ENCODE measurements around the gene SRPK1.

The SRPK1 gene

GRCh38 chr6:35795453-35796071 is 125.3 kb downstream of the SRPK1 start:
- H3K36me3 ChIP-seq (ENCODE audit: low read depth): no peaks in the 10 kb centered on the region
- H3K27me3 ChIP-seq (ENCODE audit: insufficient read depth, poor library complexity, severe bottlenecking): no peaks in the 10 kb centered on the region
- no peaks in the 10 kb centered on the region for H3K9me3 ChIP-seq (ENCODE audit: severe bottlenecking)
- H3K4me1 ChIP-seq (ENCODE audit: insufficient read depth, poor library complexity, severe bottlenecking): no peaks in the 10 kb centered on the region
- no peak overlapping the region for H3K4me3 ChIP-seq (ENCODE audit: severe bottlenecking)
- DNase-seq (ENCODE audit: low spot score) (no peak), ATAC-seq (ENCODE audit: low read depth) (no peak)
- no peak overlapping the region for H3K27ac ChIP-seq (ENCODE audit: poor library complexity, severe bottlenecking)
- TF ChIP-seq, protein P1, sequence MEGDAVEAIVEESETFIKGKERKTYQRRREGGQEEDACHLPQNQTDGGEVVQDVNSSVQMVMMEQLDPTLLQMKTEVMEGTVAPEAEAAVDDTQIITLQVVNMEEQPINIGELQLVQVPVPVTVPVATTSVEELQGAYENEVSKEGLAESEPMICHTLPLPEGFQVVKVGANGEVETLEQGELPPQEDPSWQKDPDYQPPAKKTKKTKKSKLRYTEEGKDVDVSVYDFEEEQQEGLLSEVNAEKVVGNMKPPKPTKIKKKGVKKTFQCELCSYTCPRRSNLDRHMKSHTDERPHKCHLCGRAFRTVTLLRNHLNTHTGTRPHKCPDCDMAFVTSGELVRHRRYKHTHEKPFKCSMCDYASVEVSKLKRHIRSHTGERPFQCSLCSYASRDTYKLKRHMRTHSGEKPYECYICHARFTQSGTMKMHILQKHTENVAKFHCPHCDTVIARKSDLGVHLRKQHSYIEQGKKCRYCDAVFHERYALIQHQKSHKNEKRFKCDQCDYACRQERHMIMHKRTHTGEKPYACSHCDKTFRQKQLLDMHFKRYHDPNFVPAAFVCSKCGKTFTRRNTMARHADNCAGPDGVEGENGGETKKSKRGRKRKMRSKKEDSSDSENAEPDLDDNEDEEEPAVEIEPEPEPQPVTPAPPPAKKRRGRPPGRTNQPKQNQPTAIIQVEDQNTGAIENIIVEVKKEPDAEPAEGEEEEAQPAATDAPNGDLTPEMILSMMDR (IDR thresholded peaks at IDR 0.05; ENCODE audit: poor library complexity, severe bottlenecking): no peak

DNA sequence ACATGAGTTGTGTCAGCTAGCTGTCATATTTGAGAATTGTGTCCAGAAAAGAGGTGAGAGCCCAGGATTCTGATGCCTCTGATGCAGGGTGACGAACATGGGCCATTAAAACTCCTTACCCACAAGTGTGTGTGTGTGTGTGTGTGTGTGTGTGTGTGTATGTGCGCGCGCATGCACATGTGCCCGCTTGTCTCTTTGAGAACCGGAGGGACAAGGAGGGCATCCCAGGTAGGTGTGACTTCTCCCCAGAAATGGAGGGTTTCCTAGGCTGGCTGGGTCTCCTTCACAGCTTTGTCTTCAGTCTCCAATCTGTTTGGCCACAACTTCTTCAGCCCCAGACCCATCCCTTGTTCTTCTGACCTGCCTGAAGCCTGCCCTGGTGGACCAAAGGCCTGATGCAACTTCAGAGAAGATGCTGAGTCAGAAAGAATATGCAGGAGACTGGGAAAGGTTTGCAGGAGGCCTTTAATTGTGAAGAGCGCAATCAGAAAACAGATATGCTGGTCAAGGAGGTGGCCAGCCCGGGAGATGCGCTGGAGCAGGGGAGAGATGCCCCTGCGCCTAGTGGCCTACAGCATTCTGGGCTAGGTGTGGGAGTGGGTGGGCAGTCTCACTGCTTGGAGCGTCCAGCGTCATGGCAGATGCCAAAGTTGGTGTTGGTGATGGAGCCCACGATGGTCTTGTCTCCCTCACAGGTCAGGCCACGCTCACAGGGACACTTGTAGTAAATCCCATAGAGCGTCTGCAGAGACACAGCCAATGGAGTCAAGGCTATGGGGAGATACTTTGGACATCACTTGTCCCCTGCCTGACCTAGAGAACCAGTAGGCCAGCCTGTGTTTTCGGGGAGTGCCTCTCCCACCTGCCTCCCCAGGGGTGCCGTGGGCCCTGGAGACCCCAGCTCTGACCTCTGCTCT is 126.1 kb downstream of the SRPK1 start:
- DNase-seq (ENCODE audit: low spot score) (no peak), ATAC-seq (ENCODE audit: low read depth) (no peak; the same call in 2 of the 3 replicates)
- no peaks in the 10 kb centered on the region for H3K36me3 ChIP-seq (ENCODE audit: low read depth)
- H3K27me3 ChIP-seq (ENCODE audit: insufficient read depth, poor library complexity, severe bottlenecking): no peaks in the 10 kb centered on the region
- no peaks in the 10 kb centered on the region for H3K4me1 ChIP-seq (ENCODE audit: insufficient read depth, poor library complexity, severe bottlenecking)
- no peaks in the 10 kb centered on the region for H3K9me3 ChIP-seq (ENCODE audit: severe bottlenecking)
- H3K27ac ChIP-seq (ENCODE audit: poor library complexity, severe bottlenecking): no peak overlapping the region
- H3K4me3 ChIP-seq (ENCODE audit: severe bottlenecking): no peak overlapping the region
- TF ChIP-seq, protein P1 (IDR thresholded peaks at IDR 0.05; ENCODE audit: poor library complexity, severe bottlenecking): no peak

GRCh38 chr6:35790683-35791082 is 130.2 kb downstream of the SRPK1 start:
- Histone ChIP-seq H3K4me1 (ENCODE audit: insufficient read depth, poor library complexity, severe bottlenecking) (no peaks in the 10 kb centered on the region), H3K36me3 (ENCODE audit: low read depth) (no peaks in the 10 kb centered on the region), H3K27ac (ENCODE audit: poor library complexity, severe bottlenecking) (no peak overlapping the region), H3K9me3 (ENCODE audit: severe bottlenecking) (no peaks in the 10 kb centered on the region), H3K27me3 (ENCODE audit: insufficient read depth, poor library complexity, severe bottlenecking) (peaks cover 5% of the 10 kb centered on the region), H3K4me3 (ENCODE audit: severe bottlenecking) (no peak overlapping the region)
- DNase-seq (ENCODE audit: low spot score) (no peak), ATAC-seq (ENCODE audit: low read depth) (no peak)
- TF ChIP-seq, protein P1 (IDR thresholded peaks at IDR 0.05; ENCODE audit: poor library complexity, severe bottlenecking): no peak

GRCh38 chr6:35788423-35788982 is 132.4 kb downstream of the SRPK1 start:
- ATAC-seq (ENCODE audit: low read depth): no peak

More at GRCh38 chr6:35788423-35788982, 132.4 kb downstream of the SRPK1 start:
- Histone ChIP-seq H3K4me1 (ENCODE audit: insufficient read depth, poor library complexity, severe bottlenecking) (no peaks in the 10 kb centered on the region), H3K36me3 (ENCODE audit: low read depth) (no peaks in the 10 kb centered on the region), H3K27ac (ENCODE audit: poor library complexity, severe bottlenecking) (no peak overlapping the region), H3K27me3 (ENCODE audit: insufficient read depth, poor library complexity, severe bottlenecking) (peaks cover 5% of the 10 kb centered on the region), H3K4me3 (ENCODE audit: severe bottlenecking) (no peak overlapping the region), H3K9me3 (ENCODE audit: severe bottlenecking) (no peaks in the 10 kb centered on the region)
- no peak for DNase-seq (ENCODE audit: low spot score)
- TF ChIP-seq, protein P1 (IDR thresholded peaks at IDR 0.05; ENCODE audit: poor library complexity, severe bottlenecking): no peak
